Cardiac fibroblast (primary cell): ENCODE results near the gene CAMSAP1.
"Not testable (repeated sequence)": the region's sequence is repeated elsewhere in the genome, so short reads cannot be mapped to it uniquely, and the experiment has no call there.

Experiments
- DNase-seq, 2 donors: peaks; one replicate each; pipeline versions ENCODE4 v3.0.0 to v3.0.0-alpha.2; 2010; ENCODE audit warnings: low read depth in 2 of 2
- H3K4me3 ChIP-seq, 2 donors: replicated peaks in 1 of 2; 1 replicate in 1 of 2; 2 replicates in 1 of 2; pipeline ENCODE4 v1.5.1; 2011; ENCODE audit warnings: low read depth in 2 of 2, low read length in 2 of 2, mild to moderate bottlenecking in 2 of 2, moderate library complexity in 1 of 2
- TF ChIP-seq, protein P1 (sequence below): IDR thresholded peaks from one replicate; pipeline ENCODE4 v1.5.1; 2011; ENCODE audit warnings: low read depth, mild to moderate bottlenecking, low read length, inconsistent platforms

Gene CAMSAP1, protein sequence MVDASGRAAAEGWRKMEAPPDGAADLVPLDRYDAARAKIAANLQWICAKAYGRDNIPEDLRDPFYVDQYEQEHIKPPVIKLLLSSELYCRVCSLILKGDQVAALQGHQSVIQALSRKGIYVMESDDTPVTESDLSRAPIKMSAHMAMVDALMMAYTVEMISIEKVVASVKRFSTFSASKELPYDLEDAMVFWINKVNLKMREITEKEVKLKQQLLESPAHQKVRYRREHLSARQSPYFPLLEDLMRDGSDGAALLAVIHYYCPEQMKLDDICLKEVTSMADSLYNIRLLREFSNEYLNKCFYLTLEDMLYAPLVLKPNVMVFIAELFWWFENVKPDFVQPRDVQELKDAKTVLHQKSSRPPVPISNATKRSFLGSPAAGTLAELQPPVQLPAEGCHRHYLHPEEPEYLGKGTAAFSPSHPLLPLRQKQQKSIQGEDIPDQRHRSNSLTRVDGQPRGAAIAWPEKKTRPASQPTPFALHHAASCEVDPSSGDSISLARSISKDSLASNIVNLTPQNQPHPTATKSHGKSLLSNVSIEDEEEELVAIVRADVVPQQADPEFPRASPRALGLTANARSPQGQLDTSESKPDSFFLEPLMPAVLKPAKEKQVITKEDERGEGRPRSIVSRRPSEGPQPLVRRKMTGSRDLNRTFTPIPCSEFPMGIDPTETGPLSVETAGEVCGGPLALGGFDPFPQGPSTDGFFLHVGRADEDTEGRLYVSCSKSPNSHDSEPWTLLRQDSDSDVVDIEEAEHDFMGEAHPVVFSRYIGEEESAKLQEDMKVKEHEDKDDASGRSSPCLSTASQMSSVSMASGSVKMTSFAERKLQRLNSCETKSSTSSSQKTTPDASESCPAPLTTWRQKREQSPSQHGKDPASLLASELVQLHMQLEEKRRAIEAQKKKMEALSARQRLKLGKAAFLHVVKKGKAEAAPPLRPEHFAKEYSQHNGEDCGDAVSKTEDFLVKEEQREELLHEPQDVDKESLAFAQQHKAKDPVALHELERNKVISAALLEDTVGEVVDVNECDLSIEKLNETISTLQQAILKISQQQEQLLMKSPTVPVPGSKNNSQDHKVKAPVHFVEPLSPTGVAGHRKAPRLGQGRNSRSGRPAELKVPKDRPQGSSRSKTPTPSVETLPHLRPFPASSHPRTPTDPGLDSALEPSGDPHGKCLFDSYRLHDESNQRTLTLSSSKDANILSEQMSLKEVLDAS (N-terminal part only)

DNA sequence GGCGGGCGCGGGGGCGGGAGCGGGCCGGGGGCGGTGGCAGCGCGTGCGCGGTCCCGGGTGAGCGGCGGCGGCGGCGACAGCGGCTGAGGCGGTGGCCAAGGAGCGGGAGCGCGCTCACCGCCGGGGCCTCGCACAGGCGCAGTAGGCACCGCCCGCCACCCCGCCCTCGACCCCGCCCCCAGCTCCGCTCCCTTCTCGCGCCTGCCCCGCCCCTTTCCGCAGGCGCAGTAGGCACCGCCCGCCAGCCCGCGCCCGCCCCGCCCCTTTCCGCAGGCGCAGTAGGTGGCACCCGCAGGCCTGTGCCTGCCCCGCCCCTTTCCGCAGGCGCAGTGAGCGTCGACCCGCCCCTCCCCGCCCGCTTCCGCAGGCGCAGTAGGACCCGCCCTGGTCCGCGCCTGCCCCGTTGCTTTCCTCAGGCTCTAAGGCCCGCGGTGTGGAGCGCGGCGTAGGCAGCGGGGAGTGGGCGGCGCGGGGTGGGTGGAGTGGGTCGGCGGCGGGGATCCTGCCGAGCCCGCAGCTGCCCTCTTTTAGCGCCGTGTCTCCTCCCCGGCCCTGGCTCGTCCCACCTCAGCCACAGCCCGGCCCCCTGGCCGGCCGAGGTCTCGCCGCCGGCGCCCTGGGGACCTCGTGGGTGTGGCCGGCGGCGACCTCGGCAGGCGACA is at the start of gene CAMSAP1:
Gene CAMSAP1 (minus strand): TSS at position 116 of the 662 bp plus-strand sequence. CDS start 387 bp downstream, outside the sequence.
- TF ChIP-seq, protein P1, sequence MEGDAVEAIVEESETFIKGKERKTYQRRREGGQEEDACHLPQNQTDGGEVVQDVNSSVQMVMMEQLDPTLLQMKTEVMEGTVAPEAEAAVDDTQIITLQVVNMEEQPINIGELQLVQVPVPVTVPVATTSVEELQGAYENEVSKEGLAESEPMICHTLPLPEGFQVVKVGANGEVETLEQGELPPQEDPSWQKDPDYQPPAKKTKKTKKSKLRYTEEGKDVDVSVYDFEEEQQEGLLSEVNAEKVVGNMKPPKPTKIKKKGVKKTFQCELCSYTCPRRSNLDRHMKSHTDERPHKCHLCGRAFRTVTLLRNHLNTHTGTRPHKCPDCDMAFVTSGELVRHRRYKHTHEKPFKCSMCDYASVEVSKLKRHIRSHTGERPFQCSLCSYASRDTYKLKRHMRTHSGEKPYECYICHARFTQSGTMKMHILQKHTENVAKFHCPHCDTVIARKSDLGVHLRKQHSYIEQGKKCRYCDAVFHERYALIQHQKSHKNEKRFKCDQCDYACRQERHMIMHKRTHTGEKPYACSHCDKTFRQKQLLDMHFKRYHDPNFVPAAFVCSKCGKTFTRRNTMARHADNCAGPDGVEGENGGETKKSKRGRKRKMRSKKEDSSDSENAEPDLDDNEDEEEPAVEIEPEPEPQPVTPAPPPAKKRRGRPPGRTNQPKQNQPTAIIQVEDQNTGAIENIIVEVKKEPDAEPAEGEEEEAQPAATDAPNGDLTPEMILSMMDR, result no peak
- peak; percentile 92 to 97 for DNase-seq
- H3K4me3 ChIP-seq, result peak within 1 kb of the TSS; percentile 64 to 69

DNA sequence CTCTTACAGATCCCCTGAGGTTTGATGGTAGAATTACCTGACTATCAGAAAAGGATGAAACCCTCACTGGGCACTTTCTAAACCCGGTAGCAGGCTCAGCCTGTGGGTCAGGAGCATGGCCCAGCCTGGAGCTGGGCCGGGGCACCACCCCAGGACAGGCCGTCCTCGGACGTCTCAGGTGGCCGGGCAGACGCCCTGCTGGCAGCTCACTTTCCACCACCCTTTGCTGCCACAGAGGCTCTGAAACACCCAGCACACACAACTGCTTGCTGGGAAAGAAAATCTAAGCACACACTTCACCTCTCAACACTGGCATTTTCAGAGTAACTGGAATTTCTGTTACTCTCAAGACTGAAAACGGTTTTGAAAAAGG is 49.4 kb upstream of the CAMSAP1 start:
- DNase-seq, result no peak
- TF ChIP-seq, protein P1, result no peak
- no peak overlapping the region for H3K4me3 ChIP-seq

DNA sequence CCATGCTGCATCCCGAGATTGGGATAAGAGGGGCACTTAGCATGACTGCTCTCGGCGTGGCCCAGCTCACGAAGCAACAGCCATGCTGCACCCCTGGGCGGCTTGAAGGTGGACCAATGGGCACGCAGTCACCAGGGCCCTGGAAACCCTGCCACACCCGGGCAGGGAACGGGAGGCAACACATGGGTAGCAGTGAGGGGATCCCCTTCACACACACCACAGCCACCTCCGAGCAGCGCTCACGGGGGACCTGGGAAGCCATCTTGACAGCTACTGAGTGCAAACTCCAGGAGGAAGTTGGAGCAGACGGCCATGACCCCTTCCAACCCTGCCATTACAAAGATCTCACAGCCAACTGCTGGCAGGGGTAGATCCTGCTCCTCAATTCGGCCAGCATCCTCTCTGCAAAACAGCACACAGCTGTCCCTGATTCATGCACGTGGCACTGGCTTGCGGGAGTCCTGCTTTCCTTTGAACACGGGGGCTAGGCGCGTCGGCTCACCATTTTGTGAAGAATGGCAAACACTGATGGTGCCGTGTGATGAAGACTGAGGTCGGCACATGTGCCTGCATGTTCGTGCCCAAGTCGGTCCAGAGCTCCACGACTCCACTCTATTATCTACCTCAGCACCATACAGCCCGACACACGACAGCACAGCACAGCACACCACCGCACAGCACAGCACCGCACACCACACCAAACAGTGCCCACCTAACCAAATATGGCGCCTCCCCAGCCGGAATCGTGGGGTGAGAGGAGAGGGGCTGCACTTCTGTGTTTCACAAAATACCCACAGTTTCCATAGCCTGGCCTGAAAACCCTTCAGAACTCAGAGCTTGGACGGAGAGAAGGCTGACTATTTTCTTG is 48.8 kb upstream of the CAMSAP1 start:
- no peak for DNase-seq
- TF ChIP-seq, protein P1, result no peak
- H3K4me3 ChIP-seq, result no peak overlapping the region

DNA sequence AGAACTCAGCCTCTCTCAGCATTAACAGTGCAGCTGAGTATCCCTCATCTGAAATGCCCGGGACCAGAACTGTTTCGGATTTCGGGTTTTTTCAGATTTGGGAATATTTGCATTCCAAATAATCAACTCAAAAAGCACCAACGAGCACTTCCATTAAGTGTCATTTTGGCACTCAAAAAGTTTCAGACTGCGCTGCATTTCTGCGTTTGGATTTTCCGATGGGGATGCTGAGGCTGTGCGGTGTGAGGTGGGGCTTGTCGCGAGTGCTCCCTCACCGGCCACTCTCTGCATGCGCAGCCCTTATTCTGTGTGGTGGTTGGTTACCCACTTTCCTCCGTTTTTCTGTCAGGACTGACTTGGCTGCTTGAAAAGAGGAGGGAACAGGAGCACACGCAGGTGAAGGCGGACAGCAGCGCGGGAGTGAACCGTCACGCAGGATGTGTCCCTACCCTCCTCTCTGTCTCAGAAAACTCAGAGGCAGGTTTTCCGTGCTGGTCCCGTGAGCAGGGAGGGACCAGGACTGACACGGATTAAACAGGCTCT is 45.4 kb upstream of the CAMSAP1 start:
- TF ChIP-seq, protein P1, result no peak
- H3K4me3 ChIP-seq, result no peak overlapping the region
- DNase-seq, result no peak

DNA sequence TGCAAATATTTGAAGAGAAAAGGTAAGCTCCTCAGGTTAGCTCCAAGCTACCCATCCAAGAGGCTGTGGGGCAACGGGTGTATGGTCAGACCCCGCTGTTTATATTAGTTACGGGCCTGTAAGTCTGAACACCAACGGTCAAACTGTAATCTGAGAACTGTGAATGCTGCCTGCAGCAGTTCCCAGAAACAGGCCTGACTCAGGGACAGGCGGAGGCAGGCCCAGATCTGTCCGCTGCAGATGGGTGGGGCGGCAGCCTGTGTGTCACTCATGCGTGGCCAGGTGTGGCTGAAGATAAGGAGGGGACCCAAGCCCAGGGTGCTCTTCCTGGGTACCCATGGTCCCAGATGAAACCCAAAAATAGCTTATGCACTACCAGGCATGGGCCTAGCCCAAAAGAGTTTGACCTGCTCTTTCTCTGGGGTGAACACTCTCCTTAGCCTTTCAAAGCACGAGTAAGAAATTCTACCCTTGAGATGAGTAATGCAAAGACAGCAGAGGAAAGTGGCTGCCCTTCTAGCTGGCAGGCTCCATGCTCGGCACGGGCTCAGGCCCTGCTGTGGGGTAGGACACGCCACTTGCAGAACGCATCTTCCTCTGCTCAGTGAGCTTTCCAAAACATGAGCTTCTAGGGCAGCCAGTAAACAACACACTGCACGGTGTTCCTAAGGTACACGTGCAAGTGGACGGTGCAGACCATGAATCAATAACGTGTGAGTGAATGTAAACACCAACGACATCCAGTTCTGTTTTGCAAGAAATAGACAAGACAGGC is 44.7 kb upstream of the CAMSAP1 start:
- peak in 1 of 2 donors; percentile 38 for DNase-seq
- H3K4me3 ChIP-seq, result no peak overlapping the region
- TF ChIP-seq, protein P1, result no peak

DNA sequence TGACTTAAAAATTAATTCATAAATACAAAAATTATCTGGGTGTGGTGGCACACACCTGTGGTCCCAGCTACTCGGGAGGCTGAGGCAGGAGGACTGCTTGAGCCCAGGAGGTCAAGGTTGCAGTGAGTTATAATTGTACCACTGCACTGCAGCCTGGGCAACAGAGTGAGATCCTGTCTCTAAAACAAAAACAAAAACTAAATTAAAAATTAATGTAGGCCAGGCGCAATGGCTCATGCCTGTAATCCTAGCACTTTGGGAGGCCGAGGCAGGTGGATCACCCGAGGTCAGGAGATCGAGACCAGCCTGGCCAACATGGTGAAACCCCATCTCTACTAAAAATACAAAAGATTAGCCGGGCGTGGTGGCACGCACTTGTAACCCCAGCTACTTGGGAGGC is 44.0 kb upstream of the CAMSAP1 start:
- not testable (repeated sequence) for DNase-seq, H3K4me3 ChIP-seq

DNA sequence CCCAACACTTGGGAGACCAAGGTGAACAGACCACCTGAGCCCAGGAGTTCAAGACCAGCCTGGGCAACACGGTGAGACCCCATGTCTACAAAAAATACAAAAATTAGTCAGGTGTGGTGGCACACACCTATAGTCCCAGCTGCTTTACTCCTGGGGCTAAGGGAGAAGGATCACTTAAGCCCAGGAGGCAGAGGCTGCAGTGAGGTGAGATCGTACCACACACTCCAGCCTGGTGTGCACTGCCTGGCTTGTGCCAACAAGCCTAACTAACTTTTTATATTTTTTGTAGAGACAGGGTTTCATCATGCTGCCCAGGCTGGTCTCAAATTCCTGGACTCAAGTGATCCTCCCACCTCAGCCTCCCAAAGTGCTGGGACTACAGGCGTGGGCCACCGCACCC is 43.5 kb upstream of the CAMSAP1 start:
- not testable (repeated sequence) for H3K4me3 ChIP-seq, DNase-seq
